PFSK-1 (cell line): ENCODE results near the gene MCM6.

Experiments
- FOXP2 ChIP-seq: optimal IDR thresholded peaks from 2 replicates; pipeline ENCODE3; 2011; ENCODE audit warnings: borderline replicate concordance, control low read depth, inconsistent platforms; ENCODE audit not compliant: insufficient read depth; ENCODE audit errors: extremely low read length, extremely low read depth
- POLR2AphosphoS5 ChIP-seq: IDR thresholded peaks from 2 replicates; pipeline ENCODE4 v1.6.1; 2012; ENCODE audit warnings: low read depth, mild to moderate bottlenecking, control low read depth, low read length, moderate library complexity
- REST ChIP-seq, 2 experiments: IDR thresholded peaks; 2 replicates each; pipeline versions ENCODE4 v1.6.1 to v1.8.0; 2011 to 2012; ENCODE audit warnings: low read depth in 2 of 2, low read length in 2 of 2, control low read depth in 1 of 2, inconsistent platforms in 1 of 2, mild to moderate bottlenecking in 1 of 2, moderate library complexity in 1 of 2; ENCODE audit not compliant: insufficient read depth in 1 of 2
- SIN3A ChIP-seq: IDR thresholded peaks from 2 replicates; pipeline ENCODE4 v1.6.1; 2012; ENCODE audit warnings: mild to moderate bottlenecking, low read length, moderate library complexity, borderline replicate concordance; ENCODE audit not compliant: insufficient read depth
- TAF1 ChIP-seq: IDR thresholded peaks from 2 replicates; pipeline ENCODE4 v1.6.1; 2012; ENCODE audit warnings: low read length, control low read depth, borderline replicate concordance; ENCODE audit not compliant: insufficient read depth

The MCM6 gene

GRCh38 chr2:135798275-135798705, 78.0 kb downstream of the MCM6 start:
- TF ChIP-seq TAF1 (no peak), FOXP2 (no peak), SIN3A (no peak), POLR2AphosphoS5 (no peak), REST (IDR thresholded peaks at IDR 0.05; ENCODE audit: insufficient read depth in 1 of 2, low read depth in 2 of 2, low read length in 2 of 2) (no peak)

GRCh38 chr2:135797497-135798274, 78.6 kb downstream of the MCM6 start:
- TF ChIP-seq TAF1 (no peak), FOXP2 (peak; percentile 79)

GRCh38 chr2:135796606-135797005, 79.6 kb downstream of the MCM6 start:
- no peak for TF ChIP-seq SIN3A

GRCh38 chr2:135792401-135793150, 83.7 kb downstream of the MCM6 start:
- TF ChIP-seq POLR2AphosphoS5 (no peak), REST (IDR thresholded peaks at IDR 0.05; ENCODE audit: insufficient read depth in 1 of 2, low read depth in 2 of 2, low read length in 2 of 2) (no peak), FOXP2 (no peak), TAF1 (no peak), SIN3A (no peak)

- no peak for TF ChIP-seq SIN3A
- no peak for TF ChIP-seq FOXP2
- TF ChIP-seq POLR2AphosphoS5 = no peak
- no peak for TF ChIP-seq REST (IDR thresholded peaks at IDR 0.05; ENCODE audit: insufficient read depth in 1 of 2, low read depth in 2 of 2, low read length in 2 of 2)
These were observed 84.6 kb downstream of the MCM6 start for GRCh38 chr2:135791418-135792190.

GRCh38 chr2:135790423-135790822, 85.8 kb downstream of the MCM6 start:
- TF ChIP-seq REST (IDR thresholded peaks at IDR 0.05; ENCODE audit: insufficient read depth in 1 of 2, low read depth in 2 of 2, low read length in 2 of 2) (no peak), POLR2AphosphoS5 (no peak), SIN3A (no peak), TAF1 (no peak)
